ENCODE results near the gene KCNK3. TPM values are rescaled to one million over a fixed set of nuclear protein-coding genes. Genes with fewer than 3 reads are reported as not detected.

Gene KCNK3
- total RNA-seq, 1 experiment from 2014 or later: 0.09 TPM

DNA sequence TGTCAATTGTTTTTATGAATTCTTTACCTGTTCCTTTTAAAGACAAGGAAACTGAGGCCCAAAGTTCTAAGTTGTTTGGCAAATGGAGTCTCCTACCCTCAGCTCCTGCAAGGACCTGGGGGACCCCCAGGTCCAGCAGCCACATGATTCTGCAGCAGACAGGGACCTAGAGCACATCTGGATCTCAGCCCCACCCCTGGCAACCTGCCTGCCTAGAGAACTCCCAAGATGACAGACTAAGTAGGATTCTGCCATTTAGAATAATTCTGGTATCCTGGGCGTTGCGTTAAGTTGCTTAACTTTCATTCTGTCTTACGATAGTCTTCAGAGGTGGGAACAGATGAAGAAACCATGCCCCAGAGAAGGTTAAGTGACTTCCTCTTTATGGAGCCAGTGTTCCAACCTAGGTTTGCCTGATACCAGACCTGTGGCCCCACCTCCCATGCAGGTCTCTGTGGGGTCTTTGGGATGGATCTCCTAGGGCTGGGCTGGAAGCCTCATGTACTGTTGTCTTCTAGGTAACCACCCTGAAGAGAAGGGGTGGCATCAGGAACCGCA is 87.8 kb downstream of the KCNK3 start:
- no peaks in the 10 kb centered on the region for H4K20me1 ChIP-seq (ENCODE audit: control insufficient read depth, insufficient read depth, insufficient read length)
- peaks cover 7% of the 10 kb centered on the region; the same call in 1 of the 2 replicates for H3K27me3 Mint-ChIP-seq (ENCODE audit: low read depth)
- TF ChIP-seq, protein P1, sequence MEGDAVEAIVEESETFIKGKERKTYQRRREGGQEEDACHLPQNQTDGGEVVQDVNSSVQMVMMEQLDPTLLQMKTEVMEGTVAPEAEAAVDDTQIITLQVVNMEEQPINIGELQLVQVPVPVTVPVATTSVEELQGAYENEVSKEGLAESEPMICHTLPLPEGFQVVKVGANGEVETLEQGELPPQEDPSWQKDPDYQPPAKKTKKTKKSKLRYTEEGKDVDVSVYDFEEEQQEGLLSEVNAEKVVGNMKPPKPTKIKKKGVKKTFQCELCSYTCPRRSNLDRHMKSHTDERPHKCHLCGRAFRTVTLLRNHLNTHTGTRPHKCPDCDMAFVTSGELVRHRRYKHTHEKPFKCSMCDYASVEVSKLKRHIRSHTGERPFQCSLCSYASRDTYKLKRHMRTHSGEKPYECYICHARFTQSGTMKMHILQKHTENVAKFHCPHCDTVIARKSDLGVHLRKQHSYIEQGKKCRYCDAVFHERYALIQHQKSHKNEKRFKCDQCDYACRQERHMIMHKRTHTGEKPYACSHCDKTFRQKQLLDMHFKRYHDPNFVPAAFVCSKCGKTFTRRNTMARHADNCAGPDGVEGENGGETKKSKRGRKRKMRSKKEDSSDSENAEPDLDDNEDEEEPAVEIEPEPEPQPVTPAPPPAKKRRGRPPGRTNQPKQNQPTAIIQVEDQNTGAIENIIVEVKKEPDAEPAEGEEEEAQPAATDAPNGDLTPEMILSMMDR (conservative IDR thresholded peaks at IDR 0.05): no peak
- H3K9me3 ChIP-seq (ENCODE audit: control insufficient read depth, low read depth, low read length): no peaks in the 10 kb centered on the region
- no peak overlapping the region for H4K91ac ChIP-seq (ENCODE audit: insufficient read length, low read depth, low read length)
- no peak overlapping the region for H3K14ac ChIP-seq (ENCODE audit: insufficient read depth, low read length)
- H4K8ac ChIP-seq (replicated peaks; ENCODE audit: insufficient read length, low read depth, low read length): no peak overlapping the region
- no peak for DNase-seq
- H3K18ac ChIP-seq (ENCODE audit: insufficient read length, low read depth, low read length): no peak overlapping the region
- H3K27me3 ChIP-seq (ENCODE audit: insufficient read depth, low read length): no peaks in the 10 kb centered on the region
- no peak overlapping the region for H4K5ac ChIP-seq (ENCODE audit: insufficient read length, low read depth, low read length)
- H3K56ac ChIP-seq (ENCODE audit: insufficient read length, low read depth, low read length): no peak overlapping the region
- no peak overlapping the region for H2BK20ac ChIP-seq (ENCODE audit: low read depth, low read length, poor library complexity, severe bottlenecking)
- H3K4me1 ChIP-seq (ENCODE audit: insufficient read depth, low read length): no peaks in the 10 kb centered on the region
- H3K4me1 Mint-ChIP-seq: peaks cover 0 to 1% of the 10 kb centered on the region in 2 experiments; a peak in 1 of 4 replicates
- H2BK120ac ChIP-seq (ENCODE audit: low read depth, low read length, poor library complexity, severe bottlenecking): no peak overlapping the region
- no peaks in the 10 kb centered on the region for H3K9me3 Mint-ChIP-seq
- no peak overlapping the region for H2BK15ac ChIP-seq (ENCODE audit: low read depth, low read length)
- no peak overlapping the region for H3K4me3 Mint-ChIP-seq
- H3K9ac ChIP-seq (ENCODE audit: extremely low read depth, insufficient read length, low read length): no peak overlapping the region
- no peak overlapping the region for H3T11ph ChIP-seq (ENCODE audit: low read length)
- H3K79me2 ChIP-seq (ENCODE audit: insufficient read depth, low read length): no peaks in the 10 kb centered on the region
- no peaks in the 10 kb centered on the region for H3K79me1 ChIP-seq (ENCODE audit: insufficient read depth, low read depth, low read length, poor library complexity, severe bottlenecking)
- no peak overlapping the region for H3K23ac ChIP-seq (ENCODE audit: insufficient read length, low read depth, low read length)
- no CpG with 5 or more reads among the region's 4 CpGs for WGBS (ENCODE audit: extremely low coverage, insufficient read length, low lambda C conversion rate)
- no peak overlapping the region for H3K27ac ChIP-seq (ENCODE audit: insufficient read length, low read depth, low read length)
- H3K27ac Mint-ChIP-seq: no peak overlapping the region
- peaks cover 5 to 40% (median 10%) of the 10 kb centered on the region in 3 experiments; a peak in 6 of 7 replicates for H3K36me3 Mint-ChIP-seq (ENCODE audit: insufficient read depth in 1 of 3, low read depth in 3 of 3)
- H3K4ac ChIP-seq (ENCODE audit: low read depth, low read length): no peak overlapping the region
- no peak overlapping the region for H2BK12ac ChIP-seq (ENCODE audit: insufficient read length, low read depth, low read length)
- no peak overlapping the region for H3K4me2 ChIP-seq (ENCODE audit: insufficient read depth, insufficient read length, low read length)
- H2BK5ac ChIP-seq (ENCODE audit: insufficient read length, low read length): no peak overlapping the region
- no peak overlapping the region for H2AK5ac ChIP-seq (ENCODE audit: insufficient read length, low read length)
- no peaks in the 10 kb centered on the region for H3K23me2 ChIP-seq (ENCODE audit: insufficient read length, low read depth, low read length, poor library complexity, severe bottlenecking)
- no peak overlapping the region for H2AFZ ChIP-seq (ENCODE audit: low read length)

Other genes with a start within 250 kb of the KCNK3 start
- gene OTOF, start 214.6 kb upstream of the KCNK3 start, total RNA-seq (2021): 0.15 and 0.35 TPM in 2 replicates
- not detected in 2 replicates for gene CIB4, start 51.4 kb upstream of the KCNK3 start, total RNA-seq (2021)
- 15.7 and 16.0 TPM in 2 replicates for gene SLC35F6, start 71.6 kb downstream of the KCNK3 start, total RNA-seq (2021)
- gene CENPA, start 93.3 kb downstream of the KCNK3 start, total RNA-seq (2021): 19.3 and 21.4 TPM in 2 replicates
- gene DPYSL5, start 155.4 kb downstream of the KCNK3 start, total RNA-seq (2021): 6.4 and 6.9 TPM in 2 replicates

Data from H9 (cell line).